Stimulated activated CD8-positive, alpha-beta memory T cell treated with anti-CD3 and anti-CD28 coated beads, Interleukin-2, amount 100 ng/mL, for 48 hours (primary cell): ENCODE results near the gene TGIF2.
A peak's percentile ranks its signal among the peaks of the same experiment; 100 is the strongest.

ENCODE experiments used
- DNase-seq, 2 donors: peaks; one replicate each; pipeline ENCODE4 v3.0.0-alpha.2; 2020; ENCODE audit warnings: low read depth in 2 of 2

The TGIF2 gene

DNA sequence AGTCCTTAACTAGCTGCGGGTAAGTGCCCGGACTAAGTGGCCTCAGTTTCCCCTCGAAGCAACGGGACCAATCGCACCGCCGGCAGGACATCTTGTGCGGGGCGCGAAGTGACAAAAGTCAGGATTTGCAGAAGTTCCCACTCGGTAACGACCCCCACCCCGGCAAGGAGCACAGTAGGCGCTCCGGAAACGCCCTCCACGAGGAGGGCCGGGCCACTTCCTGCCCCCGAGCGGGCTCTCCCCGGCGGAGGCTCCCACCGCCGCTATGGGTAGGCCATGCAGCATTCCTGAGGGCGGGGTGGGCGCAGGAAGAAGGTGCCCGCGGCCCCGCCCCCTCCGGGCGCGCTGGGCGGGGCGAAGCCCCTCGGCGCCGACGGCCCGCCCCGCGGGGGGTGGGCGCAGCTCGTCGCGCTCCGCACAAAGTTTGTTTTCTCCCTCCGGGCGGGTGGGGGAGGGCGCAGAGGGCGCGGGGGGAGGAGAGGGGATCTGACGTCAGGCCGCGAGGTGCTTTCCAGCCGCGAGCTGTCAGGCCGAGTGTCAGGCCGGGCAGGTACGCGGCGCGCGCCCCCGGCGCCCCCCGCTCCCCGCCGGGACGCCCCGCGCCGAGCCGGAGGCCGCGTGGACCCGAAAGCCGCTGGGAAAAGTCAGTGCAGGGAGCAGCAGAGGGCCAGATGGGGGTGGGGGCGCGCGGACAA is at the start of gene TGIF2:
TGIF2 (plus strand) TSS at position 495 of the 695 bp plus-strand sequence. CDS start 5,178 bp downstream, outside the sequence.
- DNase-seq, result peak; percentile 85

DNA sequence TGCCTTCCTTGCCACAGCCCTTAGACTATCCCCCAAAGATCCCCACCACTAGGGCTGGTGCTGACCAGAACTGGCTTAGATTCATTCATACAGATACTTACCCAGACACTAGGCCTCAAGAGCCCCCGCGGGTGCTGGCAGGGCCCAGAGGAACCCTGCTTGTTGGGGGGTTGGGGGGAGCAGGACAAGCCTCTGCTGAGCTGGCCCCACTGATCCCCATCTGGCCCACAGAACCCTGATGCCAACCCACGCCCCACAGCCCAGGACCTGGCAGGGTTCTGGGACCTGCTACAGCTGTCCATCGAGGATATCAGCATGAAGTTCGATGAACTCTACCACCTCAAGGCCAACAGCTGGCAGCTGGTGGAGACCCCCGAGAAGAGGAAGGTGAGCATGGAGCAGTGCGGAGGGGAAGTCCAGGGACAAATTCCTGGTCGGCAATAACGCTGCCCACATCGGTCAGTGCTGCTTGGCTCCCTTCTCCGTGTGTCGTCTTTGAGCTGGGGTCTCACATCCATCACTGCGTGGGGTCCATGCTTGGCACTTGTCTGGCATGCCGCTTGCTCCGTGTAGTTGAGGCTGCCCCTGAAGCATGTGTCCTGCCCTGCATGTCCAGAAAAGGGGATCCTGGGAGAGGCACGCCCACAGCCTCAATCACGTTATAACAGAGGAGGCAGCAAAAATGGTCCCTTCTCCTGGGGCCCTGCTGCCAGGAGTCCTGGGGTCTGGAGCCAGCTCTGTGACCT is 47.6 kb upstream of the TGIF2 start:
- DNase-seq, result no peak

DNA sequence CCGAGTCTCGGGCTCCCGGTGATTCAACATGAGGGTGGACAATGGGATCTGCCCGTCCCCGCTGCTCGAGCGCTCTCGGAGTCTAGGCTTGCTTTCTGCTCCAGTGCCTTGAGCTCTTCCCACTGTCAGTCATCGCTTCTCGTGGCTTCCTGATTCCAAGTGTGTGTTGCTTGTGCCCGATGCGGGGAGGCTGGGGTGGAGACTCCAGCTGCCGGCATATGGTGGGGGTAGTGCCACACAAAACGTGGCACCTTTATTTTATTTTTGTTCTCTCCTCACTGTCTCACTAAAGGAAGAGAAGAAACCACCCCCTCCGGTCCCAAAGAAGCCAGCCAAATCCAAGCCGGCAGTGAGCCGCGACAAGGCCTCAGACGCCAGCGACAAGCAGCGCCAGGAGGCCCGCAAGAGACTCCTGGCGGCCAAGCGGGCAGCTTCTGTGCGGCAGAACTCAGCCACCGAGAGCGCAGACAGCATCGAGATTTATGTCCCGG is 46.8 kb upstream of the TGIF2 start:
- DNase-seq, result no peak

DNA sequence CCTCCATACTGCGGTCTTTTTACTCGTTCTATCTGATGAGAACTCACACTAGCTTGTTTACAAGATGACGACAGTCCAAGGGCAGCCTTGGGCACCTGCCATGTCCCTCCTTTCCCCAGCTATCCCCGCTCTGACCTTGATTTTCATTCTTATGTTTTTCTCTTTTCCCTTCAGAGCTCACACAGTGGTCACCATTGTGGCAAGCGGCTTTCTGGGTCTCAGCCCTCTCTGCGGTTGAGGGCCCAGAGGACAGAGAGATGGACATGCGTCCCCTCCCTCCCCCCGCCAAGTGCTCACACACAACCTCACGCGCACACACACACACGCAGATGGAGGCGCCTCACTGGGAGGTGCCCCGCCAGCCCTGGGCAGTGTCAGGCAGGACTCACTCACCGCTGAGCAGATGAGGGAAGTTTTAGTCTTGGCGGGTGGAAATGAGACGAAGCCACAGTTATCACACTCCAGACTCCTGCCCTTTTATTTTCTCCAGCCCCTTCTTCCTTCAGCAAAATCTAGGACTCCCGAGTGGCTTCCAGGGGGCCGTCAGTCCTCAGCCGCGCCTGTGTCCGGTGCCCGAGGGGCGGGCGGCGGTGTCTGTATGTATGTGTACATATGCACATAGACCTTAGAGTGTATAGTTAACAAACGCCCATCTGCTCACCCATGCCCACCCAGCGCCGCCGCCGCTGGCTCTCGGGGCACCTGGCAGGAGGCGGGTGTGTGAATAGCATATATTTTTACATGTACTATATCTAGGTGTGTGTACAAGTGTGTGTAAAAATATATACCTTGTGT is 45.9 kb upstream of the TGIF2 start:
- DNase-seq, result no peak

DNA sequence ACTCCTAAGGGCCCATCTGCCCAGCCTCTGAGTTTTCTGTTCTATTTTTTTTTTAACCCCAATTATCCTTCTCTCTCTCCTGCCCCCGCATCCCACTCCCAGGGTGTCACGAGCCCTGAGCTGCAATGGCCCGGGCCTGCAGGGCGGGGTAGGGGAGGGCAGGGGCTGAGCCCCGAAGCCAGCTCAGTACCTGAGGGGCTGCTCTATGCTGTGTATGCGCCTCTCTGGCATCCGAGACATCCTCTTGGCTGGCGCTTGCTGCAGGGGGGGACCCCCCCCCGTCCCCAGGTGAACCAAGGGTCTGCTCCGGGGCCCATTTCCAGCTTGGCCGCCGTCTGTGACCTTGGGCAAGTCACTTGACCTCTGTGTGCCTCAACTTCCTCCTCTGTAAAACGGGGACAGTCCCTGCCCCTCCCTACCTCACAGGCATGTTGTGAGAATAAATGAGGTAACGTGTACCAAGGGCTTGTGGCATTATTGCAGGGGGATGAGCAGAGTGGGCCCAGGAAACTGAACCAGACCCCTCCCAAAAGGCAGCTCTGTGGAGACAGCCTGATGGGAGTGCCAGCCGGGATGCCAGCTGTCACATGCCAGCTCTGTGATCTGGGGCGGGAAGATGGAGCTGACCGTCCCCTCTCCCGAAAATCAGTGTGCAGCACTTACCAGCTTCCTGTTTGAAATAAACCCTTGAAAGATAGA is 45.1 kb upstream of the TGIF2 start:
- no peak for DNase-seq

DNA sequence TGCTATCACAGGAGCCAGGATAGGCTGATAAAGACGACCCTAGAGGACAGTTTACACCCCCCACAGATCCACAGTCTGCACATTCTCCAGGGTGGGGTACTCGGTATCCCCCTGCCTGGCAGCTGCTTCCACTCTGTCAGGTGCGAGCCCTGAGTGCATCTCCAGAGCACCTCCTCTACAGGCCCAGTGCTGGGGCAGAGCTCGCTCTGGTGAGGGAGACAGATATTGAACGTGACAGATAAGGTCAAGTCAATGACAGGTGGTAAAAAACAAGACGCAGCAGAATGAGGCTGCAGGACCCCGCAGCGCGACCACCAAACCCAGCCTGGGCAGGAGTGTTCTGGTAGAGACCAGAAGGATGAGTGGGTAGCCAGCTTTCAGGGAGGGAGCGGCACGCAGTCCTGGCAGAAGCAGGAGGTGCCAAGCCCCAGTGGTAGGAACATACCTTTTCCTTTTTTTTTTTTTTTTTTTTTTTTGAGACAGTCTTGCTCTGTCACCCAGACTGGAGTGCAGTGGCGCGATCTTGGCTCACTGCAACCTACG is 44.5 kb upstream of the TGIF2 start:
- no peak for DNase-seq

DNA sequence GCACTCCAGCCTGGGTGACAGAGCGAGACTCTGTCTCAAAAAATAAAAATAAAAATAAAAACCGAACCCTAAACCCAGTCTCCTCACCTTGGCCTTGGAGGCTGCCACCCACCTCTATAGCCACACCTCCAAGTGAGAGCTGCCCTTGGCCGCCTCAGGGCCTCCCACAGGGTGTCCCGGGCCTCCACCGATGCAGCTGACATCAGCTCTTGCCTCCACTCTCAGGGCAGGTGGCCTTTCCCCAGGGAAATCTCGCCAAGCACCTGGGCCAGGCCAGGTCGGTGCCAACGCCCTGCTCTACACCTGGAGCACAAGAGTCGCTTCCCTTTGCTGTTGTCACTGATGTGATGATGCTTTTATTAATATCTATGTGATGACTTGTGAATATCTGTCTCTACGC is 41.0 kb upstream of the TGIF2 start:
- no peak for DNase-seq

DNA sequence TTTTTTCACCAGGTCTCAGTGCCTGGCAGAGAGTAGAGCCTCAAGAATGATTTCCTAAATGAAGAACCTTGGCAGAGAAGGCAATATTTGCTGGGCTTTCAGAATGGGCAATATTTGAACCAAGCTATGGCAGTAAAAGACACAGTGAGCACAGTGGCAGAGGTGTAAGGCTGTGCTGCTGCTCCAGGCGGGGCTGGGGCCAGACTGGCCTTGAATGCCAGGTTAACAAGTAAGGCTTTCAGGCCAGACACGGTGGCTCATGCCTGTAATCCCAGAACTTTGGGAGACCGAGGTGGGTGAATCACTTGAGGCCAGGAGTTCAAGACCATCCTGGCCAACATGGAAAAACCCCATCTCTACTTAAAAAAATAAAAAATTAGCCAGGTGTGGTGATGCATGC is 40.6 kb upstream of the TGIF2 start:
- no peak for DNase-seq

DNA sequence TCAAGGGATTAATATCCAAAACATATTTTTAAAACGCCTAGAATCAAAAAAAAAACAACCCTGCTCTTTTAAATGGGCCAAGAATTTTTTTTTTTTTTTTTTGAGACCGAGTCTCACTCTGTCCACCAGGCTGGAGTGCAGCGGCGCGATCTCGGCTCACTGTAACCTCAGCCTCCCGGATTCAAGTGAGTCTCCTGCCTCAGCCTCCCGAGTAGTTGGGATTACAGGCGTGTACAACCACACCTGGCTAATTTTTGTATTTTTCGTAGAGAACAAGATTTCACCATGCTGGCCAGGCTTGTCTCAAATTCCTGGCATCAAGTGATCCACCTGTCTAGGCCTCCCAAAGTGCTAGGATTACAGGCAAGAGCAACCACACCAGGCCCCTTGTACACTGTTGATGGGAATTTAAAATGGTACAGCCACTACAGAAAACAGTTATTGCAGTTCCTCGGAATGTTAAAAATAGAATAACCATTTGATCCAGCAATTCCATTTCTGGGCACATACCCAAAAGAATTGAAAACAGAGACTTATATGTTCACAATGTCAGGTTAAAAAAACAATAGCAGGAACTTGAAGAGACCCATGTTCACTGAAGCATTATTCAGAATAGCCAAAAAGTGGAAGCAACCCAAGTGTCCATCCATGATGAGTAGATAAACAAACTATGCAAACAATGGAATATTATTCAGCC is 35.2 kb upstream of the TGIF2 start:
- no peak for DNase-seq

DNA sequence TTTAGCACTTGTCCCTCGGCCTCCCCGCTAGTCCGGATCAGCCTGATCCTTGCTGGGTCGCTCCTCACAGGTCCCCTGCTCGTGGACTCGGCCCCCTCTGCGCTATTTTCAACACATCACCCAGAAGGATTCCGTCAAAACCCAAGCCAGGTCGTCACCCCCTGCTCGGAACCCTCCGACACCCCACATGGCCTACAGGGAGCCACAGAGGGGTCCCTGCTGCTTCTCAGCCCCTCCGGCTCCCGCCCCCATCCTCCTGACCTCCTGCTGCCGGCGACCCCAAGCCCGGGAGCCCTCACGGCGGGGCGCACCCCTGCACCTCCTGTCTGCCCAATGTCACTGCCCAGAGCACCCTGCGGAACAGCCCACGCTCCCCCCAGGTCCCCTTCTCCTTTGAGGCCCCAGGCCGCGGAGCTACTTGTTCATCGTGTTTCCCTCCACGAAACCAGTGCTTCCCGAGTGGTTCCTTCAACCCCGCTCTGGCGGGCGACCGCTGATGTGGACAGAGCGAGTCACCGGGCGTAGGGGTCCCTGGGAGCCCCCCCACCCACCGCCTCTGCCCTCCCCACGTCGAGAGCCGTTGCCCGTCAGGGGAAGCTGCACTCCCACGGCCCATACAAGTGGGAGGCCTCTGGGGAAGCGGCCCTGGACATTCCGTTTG is 32.7 kb upstream of the TGIF2 start:
- no peak for DNase-seq

DNA sequence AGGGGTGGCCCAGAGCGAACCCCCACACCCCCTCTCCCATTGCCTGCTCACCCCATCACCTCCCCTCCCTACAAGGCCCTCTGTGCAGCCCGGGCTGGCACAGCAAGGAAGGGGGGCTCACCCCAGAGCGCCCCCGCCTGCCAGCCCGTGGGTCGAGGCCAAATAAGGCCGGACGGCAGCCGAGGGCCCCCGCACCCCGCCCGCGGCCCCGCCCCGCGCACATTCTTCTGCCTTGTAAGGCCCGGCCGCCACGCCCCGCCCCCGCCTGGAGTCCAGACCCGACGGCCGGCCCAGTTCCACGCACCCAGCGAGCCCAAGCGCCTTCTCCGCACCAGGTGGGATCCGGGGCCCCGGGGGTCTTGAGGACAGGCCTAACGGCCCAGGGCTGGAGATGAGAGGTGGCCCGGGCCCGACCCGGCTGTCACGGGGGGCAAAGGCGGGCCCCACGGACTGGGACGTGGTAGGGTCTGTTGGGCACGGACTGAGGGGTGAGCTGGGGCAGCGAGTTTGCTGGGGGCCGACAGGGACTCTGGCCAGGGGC is 32.1 kb upstream of the TGIF2 start, which contains the start of gene MYL9:
MYL9 (plus strand) TSS at position 293 of the 541 bp plus-strand sequence. CDS start 3,366 bp downstream, outside the sequence.
- DNase-seq, result no peak

DNA sequence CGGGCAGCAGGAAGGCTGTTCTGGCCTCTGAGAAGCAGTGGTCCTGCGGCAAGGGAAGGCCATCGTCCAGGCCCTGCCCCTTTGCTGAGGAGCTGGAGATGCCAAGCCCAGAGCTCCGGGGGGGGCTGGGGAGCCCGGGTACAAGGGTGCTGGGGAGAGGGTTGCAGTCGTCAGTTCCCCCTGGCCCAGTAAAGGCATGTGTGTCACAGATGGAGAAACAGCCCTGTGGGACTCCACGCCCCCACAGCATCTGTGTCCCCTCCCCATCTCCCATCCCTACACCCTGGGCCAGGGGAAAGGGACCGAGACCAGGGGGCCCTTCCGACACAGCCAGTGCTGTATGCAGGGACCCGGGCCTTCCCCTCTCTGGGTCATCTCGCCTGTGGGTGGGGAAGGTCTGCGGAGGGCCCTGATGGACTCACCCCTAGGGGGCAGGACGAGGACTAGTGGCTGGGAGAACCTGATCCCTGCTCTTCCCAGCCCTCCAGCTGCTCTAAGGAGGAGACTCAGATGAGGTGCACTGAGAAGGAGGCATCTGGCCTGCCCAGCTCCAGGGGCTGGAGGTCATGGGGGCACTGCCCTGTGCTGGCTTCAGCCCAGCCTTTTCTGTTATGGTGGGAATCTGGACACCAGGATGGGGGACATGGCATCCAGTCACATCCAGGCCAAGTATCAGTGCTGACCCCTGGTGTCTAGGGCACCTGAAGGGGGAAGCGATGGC is 31.5 kb upstream of the TGIF2 start:
- no peak for DNase-seq

DNA sequence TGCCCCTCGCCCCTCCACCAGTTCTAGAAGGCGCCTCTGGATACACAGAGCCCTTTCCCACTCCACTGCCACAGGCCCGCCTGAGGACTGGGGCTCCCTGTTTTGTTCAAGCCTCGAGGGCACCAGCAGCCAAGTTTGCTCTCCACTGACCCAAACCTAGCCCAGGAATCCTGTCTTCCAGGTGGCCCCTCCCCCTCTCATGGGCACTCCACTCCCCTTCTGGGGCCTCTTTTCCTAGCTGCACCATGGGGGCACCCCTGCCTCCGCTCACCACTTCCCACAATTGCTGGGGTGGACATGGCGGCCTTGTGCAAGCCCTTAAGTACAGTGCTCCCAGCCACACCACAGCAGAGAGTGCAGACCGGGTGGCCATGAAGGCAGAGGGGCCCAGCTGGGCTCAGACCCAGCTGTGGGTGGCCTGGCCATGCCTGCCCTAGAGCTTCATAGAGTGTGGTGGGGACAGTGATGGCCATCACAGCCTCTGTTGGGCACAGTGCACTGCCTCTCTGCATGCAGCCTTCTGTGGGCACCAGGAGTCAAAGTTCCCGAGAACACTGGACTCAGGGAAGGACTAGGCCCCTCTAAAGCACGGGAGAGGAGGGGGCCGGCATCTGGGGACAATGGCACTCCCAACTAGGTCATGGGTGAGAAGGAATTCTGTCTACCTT is 30.7 kb upstream of the TGIF2 start:
- no peak for DNase-seq

DNA sequence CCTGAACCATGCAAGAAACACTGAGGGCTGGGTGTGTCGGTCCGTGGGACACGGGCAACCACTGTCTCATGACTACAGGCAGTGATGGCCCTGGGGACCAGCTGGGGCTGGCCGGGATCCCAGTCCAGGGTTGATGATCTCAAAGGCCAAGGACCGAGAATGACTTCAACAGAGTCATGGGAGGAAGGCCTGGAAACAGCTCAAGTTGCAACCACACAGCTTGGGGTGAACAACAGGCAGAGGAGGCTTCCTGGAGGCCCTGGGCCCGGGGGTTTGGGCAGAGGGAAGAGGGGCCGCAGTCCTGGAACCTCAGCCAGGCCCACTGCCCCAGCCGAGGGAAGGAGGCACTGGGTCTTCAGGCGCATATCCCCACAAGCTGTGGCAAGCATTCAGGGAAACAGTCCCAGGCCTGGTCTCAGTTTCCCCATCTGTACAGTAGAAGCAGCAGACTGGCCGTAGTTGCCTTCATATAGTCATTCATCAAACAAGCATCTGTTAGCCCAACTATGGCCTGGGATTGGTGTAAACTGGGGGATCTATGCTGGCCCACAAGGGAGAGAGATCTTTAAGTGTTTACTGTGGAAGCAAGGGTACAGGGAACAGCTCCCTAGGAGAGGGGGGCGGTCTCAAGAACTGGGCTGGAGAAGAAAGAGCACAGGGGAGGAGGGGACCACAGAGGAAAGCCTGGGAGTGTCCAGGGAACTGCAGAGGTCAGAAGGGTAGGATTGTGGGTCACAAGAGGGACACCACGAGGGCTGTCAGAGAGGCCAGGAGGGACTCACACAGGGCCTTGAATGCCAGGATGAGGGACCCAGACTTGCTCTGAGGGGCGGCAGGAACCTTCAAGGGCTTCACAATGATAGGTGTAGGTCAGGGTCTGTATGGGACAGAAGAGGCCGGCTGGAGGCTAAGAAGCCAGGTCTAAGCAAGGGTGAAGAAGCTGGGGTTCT is 29.9 kb upstream of the TGIF2 start:
- no peak for DNase-seq

DNA sequence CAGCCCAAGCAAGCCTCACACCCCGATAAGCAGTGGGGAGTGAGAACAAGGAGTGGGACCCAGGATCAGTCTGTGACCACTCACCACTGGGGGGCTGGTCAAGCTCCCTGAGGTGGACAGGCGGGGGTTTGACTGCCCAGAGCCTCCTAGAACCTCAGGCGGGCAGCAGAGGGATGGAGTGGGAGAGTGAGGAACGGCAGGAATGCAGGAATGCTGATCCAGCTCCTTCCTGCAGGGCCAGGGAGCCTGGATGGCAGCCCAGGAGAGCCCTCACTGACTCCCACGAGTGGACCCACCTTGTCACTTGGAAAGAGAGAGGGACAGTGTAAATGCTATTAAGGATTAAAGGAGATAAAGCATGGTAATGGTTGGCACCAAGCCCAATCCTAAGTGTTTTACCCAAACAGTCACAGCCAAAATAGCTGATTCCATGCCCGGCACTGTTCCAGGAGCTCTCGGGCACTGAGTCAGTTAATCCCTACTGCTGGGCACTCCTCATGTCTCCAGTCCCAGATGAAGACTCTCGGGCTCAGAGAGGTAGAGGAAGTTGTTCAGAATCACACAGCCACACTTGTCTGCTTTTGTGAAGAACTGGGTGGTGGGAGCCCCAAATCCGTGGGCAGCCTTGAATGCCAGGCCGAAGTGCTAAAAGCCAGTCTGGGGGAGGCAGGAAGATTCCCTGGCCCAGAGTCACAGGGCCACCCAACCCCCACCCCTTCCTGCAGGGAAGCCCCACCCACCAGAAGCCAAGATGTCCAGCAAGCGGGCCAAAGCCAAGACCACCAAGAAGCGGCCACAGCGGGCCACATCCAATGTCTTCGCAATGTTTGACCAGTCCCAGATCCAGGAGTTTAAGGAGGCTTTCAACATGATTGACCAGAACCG is 29.0 kb upstream of the TGIF2 start:
- no peak for DNase-seq

DNA sequence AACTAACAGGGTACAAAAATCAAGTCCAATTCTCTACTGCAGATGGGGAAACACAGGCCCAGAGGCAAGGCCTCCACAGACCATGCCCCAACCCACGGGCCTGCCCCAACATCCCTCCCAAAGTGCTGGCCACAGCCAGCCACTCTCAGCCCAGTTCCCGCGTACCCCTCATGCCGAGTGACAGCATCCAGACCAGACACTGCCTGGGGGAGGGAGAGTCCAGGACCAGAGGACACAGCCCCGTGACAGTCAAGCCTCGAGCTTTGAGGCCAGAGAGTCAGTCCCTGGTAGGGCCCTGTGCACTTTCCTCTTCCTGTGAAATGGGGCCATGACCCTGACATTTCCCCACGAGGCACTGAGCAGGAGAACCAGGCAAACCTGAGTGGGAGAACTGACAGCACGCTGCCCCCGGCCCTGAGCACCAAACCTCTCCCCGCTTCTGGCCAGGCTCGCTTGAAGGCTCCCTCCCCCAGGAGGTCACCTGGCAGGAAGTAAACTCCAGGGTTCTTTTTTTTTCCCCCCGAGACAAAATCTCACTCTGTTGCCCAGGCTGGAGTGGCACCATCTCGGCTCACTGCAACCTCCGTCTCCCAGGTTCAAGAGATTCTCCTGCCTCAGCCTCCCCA is 27.2 kb upstream of the TGIF2 start:
- DNase-seq, result no peak
